Measurements from ENCODE around the gene EYS.
A peak's percentile ranks its signal among the peaks of the same experiment; 100 is the strongest.
"Not testable (repeated sequence)": the region's sequence is repeated elsewhere in the genome, so short reads cannot be mapped to it uniquely, and the experiment has no call there.

The EYS gene

DNA sequence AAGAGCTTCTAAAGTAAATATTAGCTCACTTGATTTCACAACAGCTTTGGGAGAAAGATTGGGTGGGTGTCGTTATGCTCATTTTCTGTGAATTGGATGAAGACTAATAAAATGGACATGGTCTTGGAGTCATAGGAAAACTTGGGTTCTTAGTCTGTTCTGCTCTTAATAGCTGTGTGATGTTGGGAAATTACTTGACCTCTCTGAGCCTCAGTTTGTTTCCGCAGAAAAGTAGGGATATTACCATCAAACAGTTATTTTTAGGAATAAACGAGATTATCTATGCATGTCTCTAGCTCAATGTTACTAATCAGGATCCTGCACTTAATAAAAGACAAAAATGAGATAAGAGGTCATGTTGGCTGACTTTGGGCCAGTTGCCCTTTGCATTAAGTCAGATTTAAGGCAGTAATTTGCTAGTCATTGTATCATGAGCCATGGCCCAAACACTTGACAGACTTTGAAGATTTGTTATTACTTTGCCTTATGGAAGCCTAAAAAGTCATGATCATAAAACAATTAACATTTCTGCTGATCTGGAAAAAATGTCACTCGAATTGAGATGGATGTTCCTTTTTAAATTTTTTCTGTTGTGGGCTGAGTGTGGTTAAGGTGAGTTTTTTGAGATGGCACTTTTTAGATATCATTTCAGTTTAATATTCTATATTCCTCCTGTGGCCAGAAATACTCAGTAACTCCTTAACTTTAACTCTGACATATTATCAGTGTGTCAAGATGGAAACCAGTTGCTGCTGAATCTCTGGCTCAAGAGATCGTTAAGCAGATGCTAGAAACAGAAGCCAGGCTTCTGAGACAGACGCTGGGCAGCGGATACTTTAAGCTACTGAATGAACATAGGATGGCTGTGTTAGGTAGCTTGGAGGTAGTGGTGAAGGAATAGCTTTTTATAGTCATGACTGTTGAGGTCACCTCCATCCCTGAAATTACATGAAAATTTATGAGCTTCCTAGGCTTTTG is 1779.8 kb downstream of the EYS start:
- no peak for DNase-seq

DNA sequence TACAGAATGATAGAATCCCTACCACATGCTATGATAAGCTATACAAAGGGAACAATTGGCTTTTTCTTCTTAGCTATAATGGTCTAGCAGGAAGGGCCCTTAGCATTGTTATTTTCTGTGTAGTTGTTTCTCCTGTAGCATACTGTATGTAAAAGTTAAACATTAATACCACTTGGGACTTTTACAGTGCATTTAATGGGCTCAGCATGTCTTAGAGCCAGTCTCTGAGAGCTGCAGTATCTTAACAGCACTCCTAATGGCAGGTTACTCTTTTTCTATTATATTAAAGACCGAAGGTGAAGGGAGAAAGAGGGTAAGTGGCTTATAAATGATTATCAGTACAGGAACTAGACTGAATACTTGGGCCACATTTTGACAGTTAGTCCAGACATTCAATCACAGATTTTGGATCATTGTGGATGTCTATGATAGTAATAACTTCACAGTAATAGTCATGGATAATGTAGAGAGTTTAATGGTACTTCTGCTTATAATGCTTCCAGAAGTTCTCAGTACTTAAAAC is 1780.7 kb downstream of the EYS start:
- no peak for DNase-seq

GRCh38 chr6:63923139-63923739 is 1783.8 kb downstream of the EYS start:
- peak; percentile 81 for DNase-seq

GRCh38 chr6:63919556-63920110 is 1787.4 kb downstream of the EYS start:
- no peak for DNase-seq

DNA sequence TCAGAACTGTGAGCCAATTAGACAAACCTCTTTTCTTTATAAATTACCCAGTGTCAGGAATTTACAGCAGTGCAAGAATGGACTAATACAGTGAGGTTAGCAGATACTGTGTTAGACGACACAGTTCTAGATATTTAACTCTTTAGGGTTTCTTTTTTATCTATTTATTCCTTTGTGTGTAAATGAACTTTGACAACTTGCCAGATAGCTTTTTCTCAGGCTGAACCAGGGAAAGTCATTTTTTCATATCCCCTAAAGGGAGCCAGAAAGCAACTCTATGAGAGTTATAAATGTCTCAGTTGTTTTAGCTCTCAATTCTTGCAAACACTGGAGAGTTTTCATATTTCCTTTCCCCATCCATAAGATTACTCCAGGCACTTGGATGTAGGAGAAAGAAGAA is 1794.1 kb downstream of the EYS start:
- DNase-seq, result no peak

DNA sequence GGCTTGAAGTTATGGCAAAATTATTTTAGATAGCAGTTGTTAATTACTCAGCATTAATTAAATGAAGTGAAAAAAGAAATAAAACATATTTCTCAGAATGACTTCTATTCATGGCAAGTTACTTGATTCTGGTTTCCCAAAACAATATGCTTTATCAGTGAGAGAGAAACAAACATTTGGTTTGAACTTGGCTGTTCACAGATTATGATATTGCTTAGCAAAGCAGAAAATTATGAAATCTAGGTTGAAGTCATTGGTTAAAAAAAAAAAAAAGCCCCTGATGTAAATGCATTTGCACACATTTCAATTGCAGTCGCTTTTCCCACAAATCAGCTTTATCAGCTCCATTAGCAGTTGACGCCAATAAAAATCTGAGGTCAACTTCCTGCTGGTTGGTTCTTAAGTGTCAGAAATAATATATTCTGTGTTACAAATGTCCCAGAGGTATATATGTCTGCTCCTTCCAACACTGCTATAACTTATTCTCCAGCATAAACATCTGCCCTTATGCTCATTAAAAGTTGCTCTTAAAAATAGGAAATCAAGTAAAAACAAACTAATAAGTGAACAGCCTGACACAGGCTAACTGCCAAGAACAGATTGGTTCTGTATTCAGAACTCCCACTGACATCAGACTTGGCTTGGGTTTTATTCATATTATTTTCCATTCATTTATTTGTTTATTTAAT is 1796.0 kb downstream of the EYS start:
- DNase-seq, result no peak

- peak; percentile 79 for DNase-seq
Measured at GRCh38 chr6:63904650-63905248, 1802.3 kb downstream of the EYS start.

- peak; percentile 4 for DNase-seq
Measured at GRCh38 chr6:63899550-63899949, 1807.5 kb downstream of the EYS start.

DNA sequence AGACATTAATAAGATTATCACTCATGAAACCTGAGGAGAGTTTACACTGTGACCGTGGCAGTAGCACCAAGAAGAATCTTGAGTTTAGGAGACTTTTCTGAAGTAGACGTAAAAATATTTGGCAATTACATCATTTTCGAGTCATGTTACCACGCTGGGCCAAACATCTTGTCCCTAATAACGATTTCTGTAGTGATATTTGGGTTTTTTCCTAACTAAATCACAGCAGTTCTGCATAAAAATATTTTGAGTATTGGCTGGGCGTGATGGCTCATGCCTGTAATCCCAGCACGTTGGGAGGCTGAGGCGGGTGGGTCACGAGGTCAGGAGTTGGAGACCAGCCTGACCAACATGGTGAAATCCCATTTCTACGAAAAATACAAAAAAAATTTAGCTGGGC is 1809.1 kb downstream of the EYS start:
- DNase-seq, result no peak

GRCh38 chr6:63897459-63897858 is 1809.6 kb downstream of the EYS start:
- DNase-seq, result no peak

- no peak for DNase-seq
Measured at GRCh38 chr6:63888416-63888815, 1818.6 kb downstream of the EYS start.

GRCh38 chr6:63887804-63888203 is 1819.2 kb downstream of the EYS start:
- DNase-seq, result not testable (repeated sequence)

DNA sequence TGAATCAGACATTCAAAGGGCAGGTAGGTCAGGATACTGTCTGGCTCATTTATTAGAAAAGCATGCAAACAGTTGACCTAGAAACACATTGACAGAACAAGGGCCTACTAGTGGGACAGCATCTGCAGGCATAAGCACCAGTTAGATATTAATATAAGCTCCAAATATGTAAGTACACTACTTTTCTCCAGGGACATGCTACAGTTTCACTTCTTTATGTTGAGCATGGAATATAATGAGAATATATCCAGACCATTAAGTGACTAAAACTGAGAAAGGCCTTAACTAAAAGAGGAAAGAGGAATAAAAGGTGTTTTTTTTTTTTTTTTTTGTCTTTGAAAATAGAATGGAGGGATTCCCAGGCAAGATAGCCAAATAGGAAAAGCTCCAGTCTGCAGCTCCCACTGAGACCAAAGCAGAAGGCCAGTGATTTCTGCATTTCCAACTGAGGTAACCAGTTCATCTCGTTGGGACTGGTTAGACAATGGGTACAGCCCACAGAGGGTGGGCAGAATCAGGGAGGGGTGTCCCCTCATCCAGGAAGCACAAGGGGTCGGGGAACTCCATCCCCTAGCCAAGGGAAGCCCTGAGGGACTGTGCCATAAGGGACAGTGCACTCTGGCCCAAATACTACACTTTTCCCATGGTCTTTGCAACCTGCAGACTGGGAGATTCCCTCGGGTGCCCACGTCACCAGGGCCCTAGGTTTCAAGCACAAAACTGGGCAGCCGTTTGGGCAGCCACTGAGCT is 1819.8 kb downstream of the EYS start:
- DNase-seq, result no peak

DNA sequence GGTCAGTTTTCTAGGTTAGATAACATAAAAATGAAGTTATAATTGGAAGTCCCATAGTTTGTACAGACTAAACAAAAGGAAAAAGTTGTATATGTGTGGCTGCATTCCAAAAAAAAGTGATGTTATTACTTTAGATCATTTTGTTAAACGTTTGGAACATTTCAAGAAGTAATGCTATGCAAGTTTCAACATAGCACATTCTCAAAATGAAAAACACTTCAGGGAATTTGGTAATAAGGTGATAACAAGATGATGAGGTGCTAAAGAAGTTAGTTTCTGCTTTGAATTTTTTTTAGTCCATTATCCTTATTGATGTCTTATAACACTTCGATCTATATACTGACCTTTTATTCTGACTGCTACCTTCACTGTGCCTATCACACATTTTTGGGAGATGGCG is 1820.7 kb downstream of the EYS start:
- no peak for DNase-seq

DNA sequence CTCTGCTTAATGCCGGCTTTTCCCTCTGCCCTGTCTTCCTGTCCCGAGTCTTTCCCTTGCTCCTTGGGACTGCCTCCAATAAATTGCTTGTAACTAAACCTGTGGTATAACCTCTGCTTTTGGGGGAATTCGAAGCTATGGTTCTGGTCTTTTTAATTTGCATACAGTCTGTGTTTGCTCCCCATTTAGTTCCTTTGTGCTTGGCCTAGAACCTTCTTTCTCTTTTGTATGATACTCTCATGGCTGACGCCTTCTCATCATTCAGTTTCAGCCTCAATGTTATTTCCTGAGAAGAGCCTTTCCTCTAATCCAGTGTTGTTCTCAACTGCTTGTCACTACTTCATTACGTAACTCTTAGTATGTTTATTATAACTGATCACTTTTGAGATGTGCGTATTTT is 1823.4 kb downstream of the EYS start:
- DNase-seq, result no peak

- DNase-seq, result peak; percentile 11
Measured at GRCh38 chr6:63882208-63882607, 1824.8 kb downstream of the EYS start.

- no peak for DNase-seq
Measured at GRCh38 chr6:63881791-63882190, 1825.2 kb downstream of the EYS start.

- no peak for DNase-seq
Measured at GRCh38 chr6:63872233-63872632, 1834.8 kb downstream of the EYS start.

- no peak for DNase-seq
Measured at GRCh38 chr6:63868351-63868750, 1838.7 kb downstream of the EYS start.

GRCh38 chr6:63864671-63865318 is 1842.2 kb downstream of the EYS start:
- no peak for DNase-seq

GRCh38 chr6:63864061-63864460 is 1843.0 kb downstream of the EYS start:
- DNase-seq, result no peak

Data from hematopoietic multipotent progenitor cell treated with erythropoietin and hydrocortisone succinate and interleukin-3 and kit ligand, for 4 days (in vitro differentiated cells).